ENCODE results near the gene DDX5. TPM values are rescaled to one million over a fixed set of nuclear protein-coding genes. Genes with fewer than 3 reads are reported as not detected.
A peak's percentile ranks its signal among the peaks of the same experiment; 100 is the strongest.

The DDX5 gene
- total and polyA plus RNA-seq, 2 of the 4 experiments (the other 2 are of a cell fraction), result 253 to 781 TPM

DNA sequence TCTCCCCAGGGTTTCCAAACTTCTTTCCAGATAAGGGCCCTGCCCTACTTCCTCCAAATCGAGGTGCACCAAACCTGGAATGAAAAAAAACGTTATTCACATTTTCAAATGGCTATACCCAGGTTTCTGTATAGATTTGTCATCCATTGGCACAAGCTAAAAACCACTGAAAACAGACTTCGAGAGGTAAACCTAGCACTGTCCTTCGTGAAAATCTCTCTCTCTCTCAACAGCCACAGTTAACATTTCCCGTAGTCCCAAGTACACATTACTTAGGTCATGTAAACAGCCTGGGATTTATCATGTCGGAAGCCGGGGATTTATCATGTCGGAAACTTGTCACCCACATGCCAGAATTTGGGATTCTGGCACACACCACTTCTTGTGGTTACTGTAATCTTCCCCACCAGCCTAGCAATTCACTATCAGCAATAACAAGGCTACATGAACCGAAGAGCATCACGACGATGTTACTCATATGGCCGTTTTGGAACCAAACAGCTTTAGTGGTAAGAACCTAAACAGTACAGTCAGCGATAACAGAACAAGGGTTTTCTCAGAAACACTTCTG lies 1.2 kb downstream of the DDX5 start:
- BruUV-seq (replicated peaks), result no TSS peak
- no peak overlapping the region for H2BK15ac ChIP-seq (ENCODE audit: low read depth, low read length)
- DNase-seq, result peak; percentile 75
- in situ Hi-C loops (cut with MboI; ENCODE audit: low sequenced_read_pairs) (no loop called here), dilution Hi-C loops (cut with HindIII; ENCODE audit: low sequenced_read_pairs, unreplicated experiment) (no loop called here), intact Hi-C loops (cut with micrococcal nuclease) (no loop called here)
- H3K9ac ChIP-seq (ENCODE audit: low read depth, low read length), result peak overlapping the region; percentile 90
- H3K4ac ChIP-seq (ENCODE audit: low read depth, low read length), result peak overlapping the region; percentile 61
- no peak overlapping the region for H2BK20ac ChIP-seq (ENCODE audit: low read depth, low read length)
- H3K56ac ChIP-seq (ENCODE audit: extremely low read depth, insufficient read depth, low read length), result peak overlapping the region; percentile 82
- peak overlapping the region; percentile 51 for H2AK5ac ChIP-seq (ENCODE audit: low read depth, low read length)
- H3K14ac ChIP-seq (replicated peaks; ENCODE audit: low read depth, low read length), result peak overlapping the region; percentile 89
- peak overlapping the region; percentile 13; the same call in 1 of the 2 replicates for H4K5ac ChIP-seq (ENCODE audit: low read depth, low read length)
- H4K20me1 ChIP-seq (ENCODE audit: insufficient read depth, low read length), result peaks cover 86% of the 10 kb centered on the region
- H3K9me1 ChIP-seq (ENCODE audit: insufficient read depth, low read length), result peaks cover 7% of the 10 kb centered on the region
- no peaks in the 10 kb centered on the region for H3K9me3 ChIP-seq (ENCODE audit: control insufficient read depth, insufficient read depth, low read length)
- 0% methylated on average over 6 of the region's 13 CpGs; no CpG with 5 or more reads in 1 of the 2 experiments for WGBS, 2 experiments (ENCODE audit: extremely low coverage in 2 of 2, insufficient read length in 1 of 2)
- H3K36me3 ChIP-seq (ENCODE audit: control insufficient read depth, insufficient read depth, low read length), result peaks cover 51% of the 10 kb centered on the region
- peak overlapping the region; percentile 45; the same call in 1 of the 2 replicates for H3K18ac ChIP-seq (ENCODE audit: low read depth, low read length)
- H2AFZ ChIP-seq (replicated peaks; ENCODE audit: low read length, poor library complexity), result no peak overlapping the region
- H3K4me2 ChIP-seq (ENCODE audit: low read depth, low read length), result peak overlapping the region; percentile 90
- POLR2A ChIA-PET (ENCODE audit: unreplicated experiment), result interaction anchor here (0.8 to 1.1 kb wide), 3 partner anchors 8 to 130 kb away, joined by 3 to 7 read pairs (median 3); partner anchors contain the start of gene POLG2
- H3K4me3 ChIP-seq (ENCODE audit: insufficient read depth, low read depth, low read length), result peak overlapping the region; percentile 93
- H2BK5ac ChIP-seq (ENCODE audit: low read depth, low read length, poor library complexity, severe bottlenecking), result peak overlapping the region; percentile 73
- CTCF ChIA-PET, result interaction anchor here (0.5 kb wide), 1 partner anchor 192 kb away, joined by 4 read pairs; no protein-coding TSS in a partner anchor
- peak overlapping the region; percentile 47 for H3K27ac ChIP-seq (ENCODE audit: insufficient read depth, low read length)
- no peak overlapping the region for H4K8ac ChIP-seq (ENCODE audit: low read depth in 2 of 2, low read length in 2 of 2)
- H3K4me1 ChIP-seq (ENCODE audit: control insufficient read depth, insufficient read depth, low read length), result peaks cover 2% of the 10 kb centered on the region; the same call in 1 of the 2 replicates
- H2AK9ac ChIP-seq (replicated peaks; ENCODE audit: low read depth, low read length, poor library complexity), result peak overlapping the region; percentile 2
- no peak for ATAC-seq (ENCODE audit: low read depth)
- H3K27me3 ChIP-seq (ENCODE audit: control insufficient read depth, insufficient read depth, low read length), result no peaks in the 10 kb centered on the region
- no peak overlapping the region for H2BK120ac ChIP-seq (ENCODE audit: low read depth, low read length)
- H4K91ac ChIP-seq (ENCODE audit: insufficient read depth, low read depth, low read length), result 0 out of 2 replicates have a peak overlapping the region, but pooled peaks have one; percentile 7
- H3K79me1 ChIP-seq (ENCODE audit: low read depth in 1 of 2, low read length in 2 of 2), result peaks cover 27 to 68% of the 10 kb centered on the region in 2 experiments
- TF ChIP-seq, protein P1, sequence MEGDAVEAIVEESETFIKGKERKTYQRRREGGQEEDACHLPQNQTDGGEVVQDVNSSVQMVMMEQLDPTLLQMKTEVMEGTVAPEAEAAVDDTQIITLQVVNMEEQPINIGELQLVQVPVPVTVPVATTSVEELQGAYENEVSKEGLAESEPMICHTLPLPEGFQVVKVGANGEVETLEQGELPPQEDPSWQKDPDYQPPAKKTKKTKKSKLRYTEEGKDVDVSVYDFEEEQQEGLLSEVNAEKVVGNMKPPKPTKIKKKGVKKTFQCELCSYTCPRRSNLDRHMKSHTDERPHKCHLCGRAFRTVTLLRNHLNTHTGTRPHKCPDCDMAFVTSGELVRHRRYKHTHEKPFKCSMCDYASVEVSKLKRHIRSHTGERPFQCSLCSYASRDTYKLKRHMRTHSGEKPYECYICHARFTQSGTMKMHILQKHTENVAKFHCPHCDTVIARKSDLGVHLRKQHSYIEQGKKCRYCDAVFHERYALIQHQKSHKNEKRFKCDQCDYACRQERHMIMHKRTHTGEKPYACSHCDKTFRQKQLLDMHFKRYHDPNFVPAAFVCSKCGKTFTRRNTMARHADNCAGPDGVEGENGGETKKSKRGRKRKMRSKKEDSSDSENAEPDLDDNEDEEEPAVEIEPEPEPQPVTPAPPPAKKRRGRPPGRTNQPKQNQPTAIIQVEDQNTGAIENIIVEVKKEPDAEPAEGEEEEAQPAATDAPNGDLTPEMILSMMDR (conservative IDR thresholded peaks at IDR 0.05; ENCODE audit: low read depth, low read length), result no peak
- TF ChIP-seq RFX5 (IDR thresholded peaks at IDR 0.05; ENCODE audit: low read depth, low read length) (no peak), CHD1 (IDR thresholded peaks at IDR 0.05; ENCODE audit: low read depth, low read length) (0 out of 2 replicates have a peak, but pooled peaks have one; percentile 89), RCOR1 (IDR thresholded peaks at IDR 0.05; ENCODE audit: insufficient replicate concordance, low read length) (no peak), MAFK (IDR thresholded peaks at IDR 0.05; ENCODE audit: low read depth, low read length) (peak; percentile 64), POLR2A (IDR thresholded peaks at IDR 0.05; ENCODE audit: low read depth, low read length) (no peak), MAZ (IDR thresholded peaks at IDR 0.05; ENCODE audit: borderline replicate concordance, low read depth, low read length) (no peak), MXI1 (IDR thresholded peaks at IDR 0.05; ENCODE audit: borderline replicate concordance, low read depth, low read length) (no peak)
- TF ChIP-seq, protein P2, sequence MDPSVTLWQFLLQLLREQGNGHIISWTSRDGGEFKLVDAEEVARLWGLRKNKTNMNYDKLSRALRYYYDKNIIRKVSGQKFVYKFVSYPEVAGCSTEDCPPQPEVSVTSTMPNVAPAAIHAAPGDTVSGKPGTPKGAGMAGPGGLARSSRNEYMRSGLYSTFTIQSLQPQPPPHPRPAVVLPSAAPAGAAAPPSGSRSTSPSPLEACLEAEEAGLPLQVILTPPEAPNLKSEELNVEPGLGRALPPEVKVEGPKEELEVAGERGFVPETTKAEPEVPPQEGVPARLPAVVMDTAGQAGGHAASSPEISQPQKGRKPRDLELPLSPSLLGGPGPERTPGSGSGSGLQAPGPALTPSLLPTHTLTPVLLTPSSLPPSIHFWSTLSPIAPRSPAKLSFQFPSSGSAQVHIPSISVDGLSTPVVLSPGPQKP (IDR thresholded peaks at IDR 0.05; ENCODE audit: borderline replicate concordance, low read depth, low read length), result no peak
- TF ChIP-seq, protein P3, sequence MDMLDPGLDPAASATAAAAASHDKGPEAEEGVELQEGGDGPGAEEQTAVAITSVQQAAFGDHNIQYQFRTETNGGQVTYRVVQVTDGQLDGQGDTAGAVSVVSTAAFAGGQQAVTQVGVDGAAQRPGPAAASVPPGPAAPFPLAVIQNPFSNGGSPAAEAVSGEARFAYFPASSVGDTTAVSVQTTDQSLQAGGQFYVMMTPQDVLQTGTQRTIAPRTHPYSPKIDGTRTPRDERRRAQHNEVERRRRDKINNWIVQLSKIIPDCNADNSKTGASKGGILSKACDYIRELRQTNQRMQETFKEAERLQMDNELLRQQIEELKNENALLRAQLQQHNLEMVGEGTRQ (IDR thresholded peaks at IDR 0.05; ENCODE audit: low read depth, low read length), result no peak
- H3K23ac ChIP-seq (ENCODE audit: low read depth, low read length), result peak overlapping the region; percentile 97

Data from IMR-90 (cell line).